Cardiac septum (tissue), 1 donor: Measurements from ENCODE around the gene NAXE. TPM values are rescaled to one million over a fixed set of nuclear protein-coding genes. Genes with fewer than 3 reads are reported as not detected.
A peak's percentile ranks its signal among the peaks of the same experiment; 100 is the strongest.
"Not testable (repeated sequence)": the region's sequence is repeated elsewhere in the genome, so short reads cannot be mapped to it uniquely, and the experiment has no call there.

Experiments
- DNase-seq: peaks from one replicate; pipeline ENCODE4 v3.0.0-alpha.2; 2020; ENCODE audit warnings: low spot score
- intact Hi-C: fragments of 100-400 bp; cut with DNase I; formaldehyde crosslinking; loops from one replicate; pipeline ENCODE4 v1.14.0; 2022
- total RNA-seq: library from RNA; stranded (reverse); fragmentation: NEBNext Ultra II Directional; extraction: Animal tissue kit (Norgen Biotek cat#: 25700); gene quantifications from one replicate; pipeline ENCODE4 v1.2.1, GENCODE V29; 2021
- donor health status: DM: no; HTN: no; CAD: no.

The NAXE gene
- total RNA-seq, 1 donor from 2014 or later, result 91.4 TPM

DNA sequence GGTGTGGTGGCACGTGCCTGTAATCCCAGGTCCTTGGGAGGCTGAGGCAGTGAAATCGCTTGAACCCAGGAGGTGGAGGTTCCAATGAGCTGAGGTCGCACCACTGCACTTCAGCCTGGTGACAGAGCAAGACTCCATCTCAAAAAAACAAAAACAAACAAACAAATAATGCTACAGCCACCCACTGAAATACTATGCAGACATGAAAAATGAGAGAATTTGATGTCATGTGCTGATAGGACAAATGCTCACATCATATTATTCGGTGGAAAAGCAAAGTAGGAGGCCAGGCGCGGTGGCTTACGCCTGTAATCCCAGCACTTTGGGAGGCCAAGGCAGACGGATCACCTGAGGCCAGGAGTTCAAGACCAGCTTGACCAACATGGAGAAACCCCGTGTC is 18.5 kb downstream of the NAXE start:
- peak; percentile 41 for DNase-seq
- intact Hi-C loops, result not testable (repeated sequence)

GRCh38 chr1:156612666-156613065 is 21.1 kb downstream of the NAXE start:
- intact Hi-C loops, result no loop called here
- no peak for DNase-seq

- no peak for DNase-seq
- intact Hi-C loops, result no loop called here
Observed at GRCh38 chr1:156615946-156616345, 24.4 kb downstream of the NAXE start.

GRCh38 chr1:156616463-156616862 is 24.9 kb downstream of the NAXE start:
- DNase-seq, result no peak
- intact Hi-C loops, result no loop called here

DNA sequence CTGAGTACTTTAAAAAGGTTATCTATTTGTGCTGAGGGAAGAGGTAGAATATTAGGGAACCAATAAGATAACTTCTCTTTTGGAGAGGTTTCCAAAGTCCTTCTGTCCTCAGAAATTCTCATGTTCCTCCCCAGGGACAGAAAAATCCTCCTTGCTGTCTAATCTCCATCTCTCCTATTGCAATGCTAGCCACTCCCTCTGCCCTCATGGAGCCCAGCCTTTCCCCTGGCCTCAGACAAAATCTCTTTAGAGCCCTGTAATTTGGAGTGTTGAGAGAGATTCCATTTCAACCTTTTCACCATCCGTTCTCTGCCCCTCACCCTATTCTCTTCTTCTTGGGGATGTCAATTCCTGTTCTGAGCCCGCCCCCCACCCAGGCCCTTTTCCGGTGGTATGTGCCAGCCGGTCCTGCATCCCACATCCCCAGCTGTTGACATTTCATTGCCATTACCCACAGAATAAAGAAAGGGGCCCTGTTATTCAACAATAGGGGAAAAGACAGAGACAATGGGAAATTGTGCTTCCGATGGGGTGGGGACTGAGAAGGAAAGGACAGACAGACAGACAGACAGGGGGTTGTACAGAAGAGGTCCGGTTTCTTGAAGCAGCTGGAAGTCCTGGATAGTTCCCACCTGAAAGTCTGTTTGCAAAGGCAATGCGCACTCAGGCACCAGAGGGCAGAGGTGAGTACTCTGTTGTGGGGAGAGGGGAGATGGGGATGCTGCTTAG is 27.4 kb downstream of the NAXE start, which contains the start of gene HAPLN2:
Gene HAPLN2 (plus strand): TSS at position 563 of the 729 bp plus-strand sequence. CDS start 4,076 bp downstream, outside the sequence.
- intact Hi-C loops, result no loop called here

GRCh38 chr1:156619582-156619955 is 28.0 kb downstream of the NAXE start:
- DNase-seq, result peak; percentile 5
- intact Hi-C loops, result no loop called here

More for the DNA sequence above, 27.4 kb downstream of the NAXE start, which contains the start of gene HAPLN2:
- peak; percentile 55 for DNase-seq

DNA sequence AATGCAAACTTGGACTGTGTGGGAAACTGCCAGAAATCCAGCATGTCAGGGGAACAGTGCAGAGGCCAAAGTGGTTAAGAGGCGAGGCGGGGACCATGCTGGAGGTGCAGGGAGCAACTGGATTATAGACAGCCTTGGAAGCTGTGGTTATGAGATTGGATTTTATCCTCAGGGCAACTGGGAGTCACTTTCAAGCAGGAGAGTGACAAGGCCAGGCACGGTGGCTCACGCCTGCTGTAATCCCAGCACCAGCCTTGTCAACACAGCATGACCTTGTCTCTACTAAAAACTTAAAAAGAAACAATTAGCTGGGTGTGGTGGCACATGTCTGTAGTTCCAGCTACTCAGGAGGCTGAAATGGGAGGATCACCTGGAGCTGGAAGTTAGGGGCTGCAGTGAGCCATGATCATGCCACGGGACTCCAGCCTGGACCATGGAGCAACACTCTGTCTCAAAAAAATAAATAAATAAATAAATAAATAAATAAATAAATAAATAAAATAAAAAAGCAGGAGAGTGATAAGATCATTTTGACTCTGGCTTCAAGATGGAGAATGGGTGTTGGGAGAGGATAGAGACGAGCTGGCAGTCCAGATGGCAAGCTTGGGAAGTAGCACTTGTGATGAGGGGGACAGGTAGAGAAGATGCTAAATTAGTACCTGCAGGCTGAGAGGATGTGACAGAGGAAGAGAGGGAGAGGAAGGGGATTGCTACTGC is 31.2 kb downstream of the NAXE start:
- intact Hi-C loops, result no loop called here

DNA sequence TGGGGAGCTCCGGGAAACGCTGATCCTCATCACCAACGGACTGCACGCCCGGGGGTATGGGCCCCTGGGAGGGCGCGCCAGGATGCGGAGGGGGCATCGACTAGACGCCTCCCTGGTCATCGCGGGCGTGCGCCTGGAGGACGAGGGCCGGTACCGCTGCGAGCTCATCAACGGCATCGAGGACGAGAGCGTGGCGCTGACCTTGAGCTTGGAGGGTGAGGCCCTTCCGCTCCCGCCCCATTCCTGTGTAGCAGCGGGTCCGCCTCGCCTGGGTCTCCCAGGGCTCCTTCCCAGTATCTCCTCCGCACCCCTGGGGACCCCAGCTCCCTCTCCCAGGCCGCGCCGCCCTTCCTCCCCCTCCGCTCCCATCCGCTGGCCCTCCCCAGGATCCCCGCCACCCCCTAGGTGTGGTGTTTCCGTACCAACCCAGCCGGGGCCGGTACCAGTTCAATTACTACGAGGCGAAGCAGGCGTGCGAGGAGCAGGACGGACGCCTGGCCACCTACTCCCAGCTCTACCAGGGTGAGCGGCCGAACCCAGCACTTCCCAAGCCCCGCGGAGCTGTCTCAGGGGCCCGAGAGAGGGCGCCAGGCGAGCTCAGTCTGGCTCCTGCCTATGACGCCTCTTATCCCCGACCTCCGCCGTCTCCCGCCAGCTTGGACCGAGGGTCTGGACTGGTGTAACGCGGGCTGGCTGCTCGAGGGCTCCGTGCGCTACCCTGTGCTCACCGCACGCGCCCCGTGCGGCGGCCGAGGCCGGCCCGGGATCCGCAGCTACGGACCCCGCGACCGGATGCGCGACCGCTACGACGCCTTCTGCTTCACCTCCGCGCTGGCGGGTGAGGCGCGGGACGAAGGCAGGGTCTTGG is 32.6 kb downstream of the NAXE start:
- intact Hi-C loops, result no loop called here
- peak; percentile 76 for DNase-seq

More for the DNA sequence above, 31.2 kb downstream of the NAXE start:
- DNase-seq, result peak; percentile 39

DNA sequence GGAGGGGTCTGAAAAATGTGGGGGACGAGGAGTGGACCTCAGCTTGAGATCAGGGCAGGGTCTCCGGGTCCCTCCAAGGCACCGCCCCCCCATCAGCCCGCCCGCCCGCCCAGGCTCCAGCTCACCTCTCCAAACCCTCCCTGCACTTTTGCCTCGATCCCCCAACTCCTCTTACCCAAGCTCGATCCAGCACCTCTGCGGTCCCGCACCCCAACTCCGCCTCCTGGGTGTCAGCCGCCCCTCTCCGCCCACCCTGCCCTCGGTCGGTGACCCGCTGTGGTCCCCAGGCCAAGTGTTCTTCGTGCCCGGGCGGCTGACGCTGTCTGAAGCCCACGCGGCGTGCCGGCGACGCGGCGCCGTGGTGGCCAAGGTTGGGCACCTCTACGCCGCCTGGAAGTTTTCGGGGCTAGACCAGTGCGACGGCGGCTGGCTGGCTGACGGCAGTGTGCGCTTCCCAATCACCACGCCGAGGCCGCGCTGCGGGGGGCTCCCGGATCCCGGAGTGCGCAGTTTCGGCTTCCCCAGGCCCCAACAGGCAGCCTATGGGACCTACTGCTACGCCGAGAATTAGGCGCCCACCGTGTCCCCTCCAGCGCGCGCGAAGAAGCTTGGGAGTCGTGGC is 33.3 kb downstream of the NAXE start:
- intact Hi-C loops, result loop anchor here (1.0 to 5.0 kb wide), 2 partner anchors 32 to 102 kb away; partner anchors contain the start of genes ISG20L2 and METTL25B
- DNase-seq, result peak; percentile 66

DNA sequence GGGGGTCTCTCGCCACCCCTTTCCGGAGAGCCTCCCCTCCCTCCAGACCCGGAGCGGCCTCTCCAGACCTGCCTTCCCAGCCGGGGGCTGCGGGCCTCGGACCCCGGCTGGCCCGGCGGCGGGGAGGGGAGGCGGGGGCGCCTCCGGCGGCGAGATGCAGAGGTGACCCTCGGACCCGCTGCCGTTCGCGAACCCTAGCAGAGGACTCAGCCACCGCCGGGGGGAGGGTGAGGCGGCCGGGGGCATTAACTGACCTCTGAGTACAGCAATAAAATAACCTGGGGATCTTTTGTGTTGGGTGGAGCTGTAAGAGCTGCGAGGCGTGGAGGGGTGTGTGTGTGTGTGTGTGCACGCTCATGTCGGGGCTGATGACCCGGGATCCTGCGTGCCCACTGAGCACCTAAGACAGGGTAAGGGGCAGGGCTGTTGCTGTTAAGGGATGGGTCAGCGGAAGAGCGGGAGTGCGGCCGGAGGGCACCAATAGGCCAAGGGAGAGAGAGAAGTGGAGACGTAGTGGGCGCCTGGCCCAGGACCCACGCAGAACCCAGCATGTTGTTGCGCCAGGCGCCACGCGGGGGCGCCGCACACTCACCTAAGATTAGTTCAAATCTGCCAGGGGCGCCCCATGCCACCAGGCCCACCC is 34.0 kb downstream of the NAXE start:
- intact Hi-C loops, result loop anchor here (1.0 to 5.0 kb wide), 3 partner anchors 32 to 102 kb away; partner anchors contain the start of genes ISG20L2 and METTL25B
- peak; percentile 75 for DNase-seq

DNA sequence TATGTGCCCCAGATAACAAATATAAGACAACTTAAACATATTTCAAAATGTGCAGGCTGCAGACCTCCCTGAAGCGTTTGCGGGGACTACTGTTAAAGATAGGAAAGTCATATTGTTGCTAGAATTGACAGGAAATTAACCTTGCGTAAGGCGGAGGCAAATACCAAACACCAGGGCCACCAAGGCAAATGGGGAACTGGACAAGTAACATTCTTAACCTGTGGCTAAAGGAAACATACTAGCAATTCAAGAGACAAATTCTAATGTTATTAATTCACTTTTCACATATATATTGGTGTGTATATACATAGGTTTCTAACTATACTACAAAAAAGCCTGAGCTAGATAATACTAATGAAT is 34.5 kb downstream of the NAXE start:
- peak; percentile 2 for DNase-seq
- intact Hi-C loops, result loop anchor here (1.0 to 5.0 kb wide), 2 partner anchors 52 to 101 kb away; partner anchors contain the start of genes ISG20L2 and METTL25B

GRCh38 chr1:156627313-156627880 is 35.8 kb downstream of the NAXE start:
- intact Hi-C loops, result loop anchor here (5.0 kb wide), 1 partner anchor 100 kb away; the partner anchor contains the start of genes ISG20L2 and METTL25B

GRCh38 chr1:156629823-156630449 is 38.4 kb downstream of the NAXE start:
- intact Hi-C loops, result loop anchor here (5.0 kb wide), 1 partner anchor 97 kb away; the partner anchor contains the start of genes ISG20L2 and METTL25B

More at GRCh38 chr1:156627313-156627880, 35.8 kb downstream of the NAXE start:
- peak; percentile 65 for DNase-seq

DNA sequence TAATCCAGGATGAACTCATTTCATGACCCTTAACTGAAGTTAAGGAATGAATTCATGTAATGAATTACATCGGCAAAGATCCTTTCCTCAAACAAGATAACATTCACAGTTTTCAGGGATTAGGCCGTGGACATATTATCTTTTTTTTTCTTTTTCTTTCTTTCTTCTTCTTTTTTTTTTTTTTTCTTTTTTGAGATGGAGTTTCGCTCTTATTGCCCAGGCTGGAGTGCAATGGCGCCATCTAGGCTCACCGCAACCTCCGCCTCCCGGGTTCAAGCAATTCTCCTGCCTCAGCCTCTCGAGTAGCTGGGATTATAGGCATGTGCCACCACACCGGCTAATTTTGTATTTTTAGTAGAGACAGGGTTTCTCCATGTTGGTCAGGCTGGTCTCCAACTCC is 39.6 kb downstream of the NAXE start:
- DNase-seq, result not testable (repeated sequence)

More at GRCh38 chr1:156629823-156630449, 38.4 kb downstream of the NAXE start:
- no peak for DNase-seq

DNA sequence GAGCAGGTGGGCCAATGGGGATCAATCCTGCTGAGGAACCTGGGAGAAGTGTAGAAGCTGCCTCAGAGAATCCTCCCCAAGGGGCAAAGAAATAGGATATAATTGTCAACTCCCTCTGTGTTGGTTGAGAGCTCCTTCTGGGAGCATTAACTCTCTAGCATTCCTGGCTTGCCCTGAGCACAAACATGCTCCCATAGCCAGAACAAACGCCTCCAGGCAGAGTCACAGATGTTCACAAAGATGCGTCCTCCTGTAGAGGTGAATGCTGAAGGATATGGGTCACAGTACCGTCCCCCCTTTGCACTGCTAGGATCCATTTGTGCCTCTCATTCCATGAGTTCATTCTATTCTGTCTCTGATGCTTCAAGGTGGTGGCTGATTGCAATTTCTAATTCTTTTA is 40.8 kb downstream of the NAXE start:
- no peak for DNase-seq
- intact Hi-C loops, result no loop called here

More for the DNA sequence above, 39.6 kb downstream of the NAXE start:
- intact Hi-C loops, result not testable (repeated sequence)

- no peak for DNase-seq
- intact Hi-C loops, result no loop called here
Observed at GRCh38 chr1:156638189-156638985, 46.8 kb downstream of the NAXE start.

- no peak for DNase-seq
- intact Hi-C loops, result no loop called here
Observed at GRCh38 chr1:156639601-156640101, 48.1 kb downstream of the NAXE start.
